Ectodermal cell (in vitro differentiated cells): ENCODE results near the gene GMCL2. TPM values are rescaled to one million over a fixed set of nuclear protein-coding genes. Genes with fewer than 3 reads are reported as not detected.
A peak's percentile ranks its signal among the peaks of the same experiment; 100 is the strongest.

ENCODE experiments used
- H3K27ac ChIP-seq: 2 replicates; pipeline ENCODE4 v1.7.0; 2013; ENCODE audit warnings: mild to moderate bottlenecking, low read depth, low read length; ENCODE audit not compliant: insufficient read depth, poor library complexity, severe bottlenecking
- H3K27me3 ChIP-seq: 2 replicates; pipeline ENCODE4 v1.7.0; 2013; ENCODE audit warnings: mild to moderate bottlenecking, low read length; ENCODE audit not compliant: insufficient read depth, control insufficient read depth, poor library complexity, severe bottlenecking
- H3K36me3 ChIP-seq: one replicate; pipeline ENCODE4 v1.7.0; 2013; ENCODE audit warnings: low read length; ENCODE audit not compliant: control insufficient read depth, insufficient read depth
- H3K4me1 ChIP-seq: one replicate; pipeline ENCODE4 v1.7.0; 2013; ENCODE audit warnings: low read length; ENCODE audit not compliant: control insufficient read depth, insufficient read depth
- H3K4me3 ChIP-seq: 2 replicates; pipeline ENCODE4 v1.7.0; 2013; ENCODE audit warnings: low read depth, low read length, control low read depth; ENCODE audit not compliant: insufficient read depth
- H3K9me3 ChIP-seq: 2 replicates; pipeline ENCODE4 v1.7.0; 2013; ENCODE audit warnings: mild to moderate bottlenecking, low read length, moderate library complexity; ENCODE audit not compliant: control insufficient read depth
- WGBS, 2 experiments: methylation state at CpG; one replicate each; pipeline ENCODE4 v1.1.7; 2013; ENCODE audit warnings: missing lambda C conversion rate in 2 of 2; 5-methylcytosine and 5-hydroxymethylcytosine counted together
- polyA plus RNA-seq, 4 experiments: library from polyadenylated mRNA; stranded (reverse); fragments of 50-300 nt; gene quantifications; one replicate each; pipeline ENCODE4 v1.2.3, GENCODE V29; 2013

GMCL2 gene
- not detected for polyA plus RNA-seq (2013, experiment 1 of 4)
- not detected for polyA plus RNA-seq (2013, experiment 2 of 4)
- polyA plus RNA-seq (2013, experiment 3 of 4): not detected
- not detected for polyA plus RNA-seq (2013, experiment 4 of 4)

DNA sequence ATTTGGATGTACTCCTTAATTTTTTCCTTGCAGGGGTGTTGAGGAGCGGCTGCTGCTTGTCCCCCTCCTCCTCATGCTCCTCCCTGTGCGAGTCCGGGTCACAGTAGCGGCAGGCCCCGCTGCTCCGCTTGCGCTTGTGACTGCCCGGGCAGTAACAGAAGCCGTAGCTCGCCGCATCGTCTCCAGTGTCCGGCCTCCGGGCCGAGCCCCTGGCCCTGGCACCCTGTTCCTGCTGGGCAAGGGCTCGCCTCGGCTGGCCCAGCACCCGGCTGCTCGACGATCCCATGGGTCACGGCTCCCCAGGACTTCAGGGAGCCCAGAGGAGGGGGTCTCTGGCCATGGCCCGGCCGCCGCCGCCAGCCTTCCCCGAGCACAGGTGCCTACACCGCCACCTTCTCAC is at the start of gene GMCL2:
Gene GMCL2 (minus strand): TSS at position 358 of the 400 bp plus-strand sequence. CDS start 72 bp downstream, at position 286.
- no peaks in the 10 kb centered on the region for H3K4me1 ChIP-seq
- H3K4me3 ChIP-seq: no peak within 1 kb of the TSS
- no peak within 1 kb of the TSS for H3K27ac ChIP-seq
- H3K9me3 ChIP-seq: no peaks in the 10 kb centered on the region
- 93 to 96% methylated on average over 27 of the region's 27 CpGs for WGBS, 2 experiments
- no peaks in the 10 kb centered on the region for H3K27me3 ChIP-seq
- no peaks in the 10 kb centered on the region for H3K36me3 ChIP-seq

DNA sequence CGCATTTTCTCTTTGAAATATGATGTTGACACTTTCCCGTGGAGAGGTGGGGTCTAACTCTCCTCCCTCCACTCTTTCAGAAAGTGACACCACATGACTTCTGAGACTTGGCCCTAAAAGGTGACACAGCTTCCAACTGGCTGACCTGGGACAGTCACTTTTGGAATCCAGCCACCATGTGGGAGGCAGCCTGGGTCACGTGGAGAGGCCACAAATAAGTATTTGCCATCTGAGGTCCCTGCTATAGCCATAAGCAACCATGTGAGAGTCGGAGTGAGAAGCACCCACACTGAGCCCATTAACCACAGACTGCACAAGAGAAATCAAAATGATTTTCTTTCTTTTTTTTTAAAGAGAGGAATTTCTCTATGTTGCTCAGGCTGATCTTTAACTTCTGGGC is 49.5 kb upstream of the GMCL2 start:
- Histone ChIP-seq H3K4me3 (no peak overlapping the region), H3K27me3 (no peaks in the 10 kb centered on the region), H3K4me1 (peaks cover 2% of the 10 kb centered on the region), H3K27ac (no peak overlapping the region), H3K36me3 (no peaks in the 10 kb centered on the region), H3K9me3 (no peaks in the 10 kb centered on the region)
- 90 to 92% methylated on average over 4 of the region's 4 CpGs for WGBS, 2 experiments

- H3K4me3 ChIP-seq: no peak overlapping the region
- 93 to 95% methylated on average over 9 of the region's 9 CpGs for WGBS, 2 experiments
- H3K9me3 ChIP-seq: no peaks in the 10 kb centered on the region
- H3K27me3 ChIP-seq: no peaks in the 10 kb centered on the region
- peaks cover 8% of the 10 kb centered on the region for H3K4me1 ChIP-seq
- no peak overlapping the region for H3K27ac ChIP-seq
- no peaks in the 10 kb centered on the region for H3K36me3 ChIP-seq
Measured at GRCh38 chr5:178236126-178236525, 49.0 kb upstream of the GMCL2 start.

DNA sequence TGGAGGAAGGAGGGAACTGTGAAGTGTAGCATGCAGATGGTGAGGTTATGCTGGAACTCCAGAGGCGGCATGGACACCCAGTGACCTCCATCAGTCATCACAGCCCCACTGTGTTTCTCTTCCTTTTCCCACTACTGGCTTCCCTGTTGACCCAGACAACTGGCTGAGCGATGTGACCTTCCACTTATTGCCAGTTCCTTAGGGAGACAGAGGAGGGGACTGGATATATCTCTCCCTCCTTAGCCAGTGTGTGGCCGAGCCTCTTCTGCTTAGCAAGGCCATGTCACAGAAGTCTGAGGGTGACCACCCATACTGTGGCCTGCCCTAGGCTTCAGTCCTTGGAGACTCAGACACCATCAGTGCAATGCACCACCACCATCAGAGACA is 48.4 kb upstream of the GMCL2 start:
- WGBS, 2 experiments: 90 to 98% methylated on average over 3 of the region's 3 CpGs
- no peaks in the 10 kb centered on the region for H3K36me3 ChIP-seq

DNA sequence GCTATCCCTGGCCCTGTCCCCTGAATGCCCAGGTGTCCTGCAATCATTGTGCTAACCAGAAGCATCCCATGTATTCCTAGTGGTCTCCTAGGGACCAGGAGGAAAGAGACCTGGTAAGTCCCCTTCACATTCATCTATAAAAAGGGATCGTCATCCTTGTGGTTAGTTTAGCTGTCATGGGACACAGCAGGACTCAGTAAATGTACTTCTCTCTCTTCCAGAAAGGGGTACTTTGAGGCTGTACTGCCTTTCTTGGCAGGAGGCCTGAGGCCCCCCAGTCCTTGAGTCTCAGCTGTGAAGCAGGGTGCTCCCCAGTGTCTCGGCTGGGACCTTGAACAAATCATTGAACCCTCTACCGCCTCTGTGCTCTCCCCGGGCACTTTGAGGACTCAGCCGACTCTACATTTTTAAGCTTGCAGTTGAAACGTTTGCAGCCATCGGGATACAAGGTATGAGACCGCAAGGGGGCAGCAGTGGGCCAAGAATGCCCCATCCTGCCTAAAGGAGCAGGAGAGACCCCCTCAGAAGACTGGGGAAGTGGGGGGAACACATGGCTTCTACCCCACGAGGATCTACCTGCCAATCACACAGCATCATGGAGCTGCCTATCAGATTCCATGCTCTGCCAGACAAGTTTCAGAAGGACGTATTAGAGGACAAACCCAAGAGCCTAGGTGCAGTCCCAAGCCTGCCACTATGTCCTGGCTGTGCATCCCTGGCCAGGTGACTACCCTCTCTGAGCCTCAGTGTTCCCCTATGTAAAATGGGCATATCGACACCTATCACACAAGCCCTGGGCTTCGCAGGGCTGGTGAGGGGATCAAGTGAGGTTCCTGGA is 47.8 kb upstream of the GMCL2 start:
- H3K36me3 ChIP-seq: no peaks in the 10 kb centered on the region
- H3K27me3 ChIP-seq: no peaks in the 10 kb centered on the region
- H3K4me3 ChIP-seq: no peak overlapping the region
- WGBS, 2 experiments: 34 to 35% methylated on average over 12 of the region's 12 CpGs
- peaks cover 10% of the 10 kb centered on the region for H3K4me1 ChIP-seq
- no peaks in the 10 kb centered on the region for H3K9me3 ChIP-seq
- H3K27ac ChIP-seq: no peak overlapping the region

More for the DNA sequence above, 48.4 kb upstream of the GMCL2 start:
- no peak overlapping the region for H3K27ac ChIP-seq
- H3K9me3 ChIP-seq: no peaks in the 10 kb centered on the region
- peaks cover 10% of the 10 kb centered on the region for H3K4me1 ChIP-seq
- no peaks in the 10 kb centered on the region for H3K27me3 ChIP-seq
- H3K4me3 ChIP-seq: no peak overlapping the region

DNA sequence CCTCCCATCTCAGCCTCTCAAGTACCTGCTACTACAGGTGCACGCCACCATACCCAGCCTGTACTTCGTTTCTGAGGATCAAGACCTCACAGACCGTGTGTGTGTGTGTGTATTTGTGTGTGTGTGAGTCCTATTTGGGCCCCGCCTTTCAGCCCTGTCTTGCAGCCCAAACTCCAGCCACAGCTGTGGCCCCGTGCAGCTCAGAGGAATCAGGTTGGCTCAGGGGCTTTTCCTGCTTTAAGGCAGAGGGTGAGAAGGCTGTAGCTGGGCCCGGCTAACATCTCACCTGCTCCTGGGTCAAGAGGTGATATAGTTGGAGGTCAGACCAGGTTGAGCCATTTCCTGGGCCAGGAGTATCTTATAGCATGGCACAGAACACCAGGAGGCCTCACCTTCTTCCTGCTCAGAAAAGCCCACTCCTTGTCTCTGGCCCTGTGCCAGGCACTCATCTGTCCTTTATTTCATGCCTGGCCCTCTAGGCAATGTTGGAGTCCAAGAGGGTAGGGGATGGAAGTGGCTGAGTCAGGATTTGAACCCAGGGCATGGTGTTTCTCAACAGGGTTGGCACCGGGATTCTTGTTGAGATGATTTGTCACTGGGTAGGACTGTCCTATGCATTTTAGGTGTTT is 47.1 kb upstream of the GMCL2 start:
- no peaks in the 10 kb centered on the region for H3K9me3 ChIP-seq
- no peak overlapping the region for H3K4me3 ChIP-seq
- peaks cover 10% of the 10 kb centered on the region for H3K4me1 ChIP-seq
- H3K27ac ChIP-seq: no peak overlapping the region
- 88 to 93% methylated on average over 7 of the region's 7 CpGs for WGBS, 2 experiments
- H3K36me3 ChIP-seq: no peaks in the 10 kb centered on the region
- no peaks in the 10 kb centered on the region for H3K27me3 ChIP-seq

DNA sequence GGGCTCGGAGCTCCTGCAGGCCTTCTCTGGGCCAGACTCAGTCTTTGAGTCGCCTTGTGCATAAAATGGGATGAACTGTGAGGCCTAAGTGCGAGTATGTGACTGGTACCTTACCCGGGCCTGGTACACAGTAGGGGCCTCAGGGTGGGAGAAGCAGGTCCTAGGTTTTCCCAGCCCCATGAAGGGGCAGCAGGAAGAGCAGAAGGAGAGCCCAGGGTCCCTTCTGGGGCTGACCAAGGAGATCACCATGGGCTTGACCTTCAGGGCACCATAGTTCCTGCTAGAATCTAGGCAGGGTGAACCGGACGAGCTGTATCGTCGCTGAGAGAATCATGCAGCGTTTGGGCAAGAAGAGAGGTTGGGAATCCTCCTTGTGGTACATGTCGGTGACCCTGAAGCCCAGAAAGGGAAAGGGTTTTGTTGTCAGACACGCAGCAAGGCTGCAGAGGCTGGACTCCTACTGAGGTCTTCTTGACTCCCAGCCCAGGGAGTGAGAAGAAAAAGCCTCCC is 45.8 kb upstream of the GMCL2 start:
- Histone ChIP-seq H3K27me3 (no peaks in the 10 kb centered on the region), H3K4me3 (peak overlapping the region; percentile 83), H3K4me1 (peaks cover 10% of the 10 kb centered on the region), H3K27ac (peak overlapping the region; percentile 74), H3K9me3 (no peaks in the 10 kb centered on the region), H3K36me3 (peaks cover 9% of the 10 kb centered on the region)
- WGBS, 2 experiments: 69 to 71% methylated on average over 11 of the region's 11 CpGs

DNA sequence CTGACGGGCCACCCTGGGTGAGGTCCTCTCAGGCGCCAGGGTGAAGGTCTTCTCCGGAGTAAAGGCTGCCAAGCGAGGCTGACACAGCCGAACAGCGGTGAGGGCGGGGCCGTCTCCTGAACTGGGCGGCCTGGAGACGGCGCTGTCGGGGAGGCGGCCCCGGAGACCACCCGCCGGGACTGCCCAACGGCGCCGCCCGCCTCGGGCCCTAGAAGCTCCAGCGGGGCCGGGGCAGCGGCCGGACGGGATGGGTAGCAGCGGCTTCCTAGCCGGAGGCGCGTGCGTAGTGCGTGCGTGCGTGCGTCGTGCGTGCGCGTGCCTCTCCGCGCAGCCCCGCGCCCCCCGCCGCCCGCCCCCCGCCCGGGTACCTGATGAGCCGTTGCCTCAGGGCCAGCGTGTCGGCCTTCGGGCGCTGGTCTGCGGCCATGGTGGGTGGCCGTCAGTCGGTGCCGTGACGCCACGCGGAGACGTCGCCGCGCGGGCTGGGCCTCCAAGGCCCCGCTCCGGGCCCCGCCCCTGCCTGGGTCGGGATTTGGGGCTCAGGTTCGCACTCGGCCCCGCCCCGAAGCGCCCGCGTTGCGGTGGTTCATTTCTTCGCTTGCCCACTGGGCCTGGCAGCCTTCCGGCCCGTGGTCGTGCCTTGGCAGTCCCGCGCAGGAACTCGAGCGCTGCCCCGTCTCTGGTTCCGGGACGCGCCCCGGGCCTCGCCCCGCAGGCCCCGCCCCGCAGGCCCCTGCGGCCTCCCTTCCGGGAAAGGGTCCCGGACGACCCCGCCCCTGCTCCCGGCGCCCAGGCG is 45.2 kb upstream of the GMCL2 start, which contains the start of gene PHYKPL:
Gene PHYKPL (minus strand): TSS at position 679 of the 796 bp plus-strand sequence. CDS start 252 bp downstream, at position 427.
- Histone ChIP-seq H3K4me1 (peaks cover 10% of the 10 kb centered on the region), H3K36me3 (peaks cover 12% of the 10 kb centered on the region), H3K4me3 (peak within 1 kb of the TSS; percentile 83), H3K27ac (peak within 1 kb of the TSS; percentile 74), H3K27me3 (no peaks in the 10 kb centered on the region), H3K9me3 (no peaks in the 10 kb centered on the region)
- 1% methylated on average over 102 of the region's 102 CpGs for WGBS, 2 experiments

- WGBS, 2 experiments: 48 to 50% methylated on average over 21 of the region's 21 CpGs
- Histone ChIP-seq H3K9me3 (no peaks in the 10 kb centered on the region), H3K36me3 (peaks cover 12% of the 10 kb centered on the region), H3K4me1 (peaks cover 10% of the 10 kb centered on the region), H3K27ac (no peak overlapping the region), H3K27me3 (no peaks in the 10 kb centered on the region), H3K4me3 (peak overlapping the region; percentile 83)
Measured at GRCh38 chr5:178231539-178232123, 44.5 kb upstream of the GMCL2 start.
